Gastroesophageal sphincter (tissue), 2 donors: Measurements from ENCODE around the gene SPRR5.

Experiments
- POLR2A ChIP-seq, 2 donors: fragments of 450-650 bp; IDR thresholded peaks; one replicate each; pipeline ENCODE4 v1.6.1; 2017; ENCODE audit warnings: antibody characterized with exemption in 2 of 2, mild to moderate bottlenecking in 2 of 2, moderate library complexity in 1 of 2
- POLR2AphosphoS5 ChIP-seq: sonication (generic); formaldehyde crosslinking; IDR thresholded peaks from one replicate; pipeline ENCODE4 v1.6.1; 2017; ENCODE audit warnings: antibody characterized with exemption

DNA sequence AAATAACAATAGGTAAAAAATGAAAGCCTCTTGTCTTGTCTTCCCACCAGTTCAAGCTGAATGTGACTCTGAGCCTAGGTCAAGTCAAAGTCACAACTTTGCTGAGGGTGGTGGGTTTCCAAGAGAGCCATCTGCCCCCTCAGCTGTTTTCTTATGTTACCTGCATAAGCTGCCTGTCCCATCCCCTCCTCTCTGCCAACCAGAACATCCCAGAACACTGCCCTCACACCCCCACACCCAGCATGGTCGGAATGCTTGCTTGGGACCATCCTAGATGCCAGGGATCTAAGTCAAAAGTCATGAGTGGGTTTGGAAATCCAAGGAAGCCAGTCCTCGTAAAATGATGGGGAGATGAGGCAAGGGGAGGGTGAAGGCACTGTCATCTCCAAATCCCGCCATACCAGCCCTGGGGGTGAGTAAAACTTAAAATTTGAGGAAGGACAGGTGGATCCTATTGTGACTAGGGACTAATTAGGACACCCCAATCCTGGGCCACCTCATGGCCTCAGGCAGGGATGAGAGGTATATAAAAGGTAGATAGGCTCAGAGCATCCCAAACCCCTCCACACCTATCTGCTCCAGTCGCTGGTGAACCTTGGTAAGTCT lies at the start of gene SPRR5:
- TF ChIP-seq POLR2A (IDR thresholded peaks at IDR 0.05) (no peak), POLR2AphosphoS5 (no peak)
